H1 (cell line): ENCODE measurements around the gene SNX24. TPM values are rescaled to one million over a fixed set of nuclear protein-coding genes. Genes with fewer than 3 reads are reported as not detected.

Experiments used
- CTCF ChIA-PET: fragments of 300-600 bp; sonication (Branson Sonifier 250); formaldehyde crosslinking; loops from one replicate; lab custom pipeline; 2021; ENCODE audit not compliant: partially characterized antibody; lab: Charles Lee
- POLR2A ChIA-PET: fragments of 300-600 bp; sonication (Branson Sonifier 250); formaldehyde crosslinking; loops from one replicate; lab custom pipeline; 2021; ENCODE audit warnings: inconsistent platforms; ENCODE audit not compliant: partially characterized antibody; lab: Charles Lee
- DNase-seq, 2 experiments: peaks; one replicate each; pipeline versions ENCODE4 v3.0.0 to v3.0.0-alpha.2; 2010 to 2022; ENCODE audit warnings: low spot score in 2 of 2, low read depth in 1 of 2, mixed read lengths in 1 of 2
- FAIRE-seq: peaks from 2 replicates; lab custom pipeline; 2011; peaks lifted over from hg19 to GRCh38; lab: Jason Lieb, UNC
- H2AFZ ChIP-seq: 2 replicates; pipeline ENCODE4 v1.8.1; 2012; ENCODE audit warnings: low read length, inconsistent platforms
- H2AK5ac ChIP-seq: 2 replicates; pipeline ENCODE4 v1.6.1; 2013; ENCODE audit warnings: low read depth, low read length
- H2BK120ac ChIP-seq: replicated peaks from 2 replicates; pipeline ENCODE3; 2013; ENCODE audit warnings: low read depth, low read length, inconsistent platforms
- H2BK12ac ChIP-seq: 2 replicates; pipeline ENCODE4 v1.6.1; 2013; ENCODE audit warnings: low read depth, low read length
- H2BK15ac ChIP-seq: 2 replicates; pipeline ENCODE4 v1.6.1; 2013; ENCODE audit warnings: low read length
- H2BK20ac ChIP-seq: 2 replicates; pipeline ENCODE4 v1.6.1; 2013; ENCODE audit warnings: low read length
- H2BK5ac ChIP-seq: 2 replicates; pipeline ENCODE4 v1.6.1; 2013; ENCODE audit warnings: low read depth, low read length
- H3K14ac ChIP-seq: 2 replicates; pipeline ENCODE4 v1.6.1; 2013; ENCODE audit warnings: inconsistent platforms; ENCODE audit not compliant: insufficient read length
- H3K18ac ChIP-seq: 2 replicates; pipeline ENCODE4 v1.6.1; 2013; ENCODE audit warnings: low read length; ENCODE audit errors: extremely low read depth
- H3K23ac ChIP-seq: 2 replicates; pipeline ENCODE4 v1.6.1; 2013; ENCODE audit warnings: inconsistent platforms; ENCODE audit not compliant: insufficient read length
- H3K23me2 ChIP-seq: 2 replicates; pipeline ENCODE4 v1.6.1; 2013; ENCODE audit warnings: low read depth, low read length
- H3K27ac ChIP-seq: 2 replicates; pipeline ENCODE4 v1.6.1; 2011; ENCODE audit warnings: low read depth, low read length, inconsistent platforms
- H3K27me3 ChIP-seq, 4 experiments: replicated peaks in 1 of 4; 1 replicate in 1 of 4; 2 replicates in 3 of 4; pipeline versions ENCODE4 v1.6.1 to v1.8.1; 2011 to 2013; ENCODE audit warnings: low read length in 3 of 4, mild to moderate bottlenecking in 3 of 4, inconsistent platforms in 2 of 4, mixed read lengths in 2 of 4, moderate library complexity in 1 of 4; ENCODE audit not compliant: control insufficient read depth in 3 of 4, insufficient read depth in 3 of 4; ENCODE audit errors: extremely low read depth in 1 of 4
- H3K36me3 ChIP-seq, 4 experiments: 2 replicates each; pipeline versions ENCODE4 v1.6.1 to v1.8.1; 2011 to 2013; ENCODE audit warnings: mild to moderate bottlenecking in 4 of 4, low read length in 3 of 4, moderate library complexity in 2 of 4, control low read depth in 1 of 4, inconsistent platforms in 1 of 4; ENCODE audit not compliant: insufficient read depth in 4 of 4, control insufficient read depth in 2 of 4
- H3K4ac ChIP-seq: replicated peaks from 2 replicates; pipeline ENCODE3; 2013; ENCODE audit warnings: low read length, low read depth, mixed read lengths, inconsistent platforms; ENCODE audit not compliant: insufficient read length
- H3K4me1 ChIP-seq, 4 experiments: replicated peaks in 1 of 4; 1 replicate in 1 of 4; 2 replicates in 3 of 4; pipeline versions ENCODE4 v1.6.1 to v1.8.1; 2011 to 2013; ENCODE audit warnings: low read length in 3 of 4, inconsistent platforms in 2 of 4, mixed read lengths in 1 of 4; ENCODE audit not compliant: insufficient read depth in 4 of 4, control insufficient read depth in 3 of 4
- H3K4me2 ChIP-seq, 2 experiments: 2 replicates each; pipeline versions ENCODE4 v1.6.1 to v1.8.1; 2011 to 2013; ENCODE audit warnings: low read depth in 2 of 2, low read length in 2 of 2, control low read depth in 1 of 2, inconsistent platforms in 1 of 2, mild to moderate bottlenecking in 1 of 2; ENCODE audit not compliant: insufficient read depth in 1 of 2
- H3K4me3 ChIP-seq, 4 experiments: fragments of 200-600, 300-600 bp in 1 of 4; sonication (generic), shearing (Covaris generic), sonication (Bioruptor Twin) in 1 of 4; 2 replicates each; pipeline versions ENCODE4 v1.5.1 to v1.8.1; 2011 to 2016; ENCODE audit warnings: low read length in 4 of 4, low read depth in 3 of 4, control low read depth in 2 of 4, inconsistent platforms in 2 of 4, mild to moderate bottlenecking in 2 of 4, mixed read lengths in 1 of 4, moderate library complexity in 1 of 4; ENCODE audit not compliant: insufficient read depth in 2 of 4; ENCODE audit errors: extremely low read depth in 1 of 4
- H3K56ac ChIP-seq: replicated peaks from 2 replicates; pipeline ENCODE3; 2013; ENCODE audit warnings: low read depth, mild to moderate bottlenecking, mixed read lengths, low read length, inconsistent platforms; ENCODE audit not compliant: insufficient read length
- H3K79me1 ChIP-seq: 2 replicates; pipeline ENCODE4 v1.6.1; 2013; ENCODE audit warnings: low read depth, low read length, control low read depth
- H3K79me2 ChIP-seq, 2 experiments: 2 replicates each; pipeline versions ENCODE4 v1.6.1 to v1.8.1; 2012 to 2013; ENCODE audit warnings: low read length in 2 of 2, mild to moderate bottlenecking in 2 of 2, inconsistent platforms in 1 of 2; ENCODE audit not compliant: insufficient read depth in 2 of 2, control insufficient read depth in 1 of 2
- H3K9ac ChIP-seq, 4 experiments: replicated peaks in 1 of 4; 1 replicate in 1 of 4; 2 replicates in 3 of 4; pipeline versions ENCODE4 v1.6.1 to v1.8.1; 2011 to 2013; ENCODE audit warnings: low read depth in 3 of 4, low read length in 3 of 4, control low read depth in 2 of 4, mild to moderate bottlenecking in 2 of 4, moderate library complexity in 2 of 4, inconsistent platforms in 1 of 4; ENCODE audit errors: extremely low read depth in 1 of 4
- H3K9me3 ChIP-seq, 2 experiments: 2 replicates each; pipeline versions ENCODE4 v1.6.1 to v1.8.1; 2012 to 2013; ENCODE audit warnings: mild to moderate bottlenecking in 2 of 2, moderate library complexity in 2 of 2, control low read depth in 1 of 2, inconsistent platforms in 1 of 2, low read depth in 1 of 2, low read length in 1 of 2, mixed read lengths in 1 of 2; ENCODE audit not compliant: insufficient read depth in 2 of 2
- H4K20me1 ChIP-seq, 2 experiments: replicated peaks in 1 of 2; 2 replicates each; pipeline versions ENCODE3 to v1.8.1; 2011 to 2013; ENCODE audit warnings: inconsistent platforms in 2 of 2, low read length in 2 of 2, mild to moderate bottlenecking in 1 of 2; ENCODE audit not compliant: insufficient read depth in 2 of 2, control insufficient read depth in 1 of 2
- H4K5ac ChIP-seq: 2 replicates; pipeline ENCODE4 v1.6.1; 2013; ENCODE audit warnings: low read length, low read depth, mixed read lengths, inconsistent platforms; ENCODE audit not compliant: insufficient read length
- H4K8ac ChIP-seq: 2 replicates; pipeline ENCODE4 v1.8.0; 2013; ENCODE audit warnings: mild to moderate bottlenecking, moderate library complexity, low read length, inconsistent platforms; ENCODE audit not compliant: insufficient read depth; ENCODE audit errors: extremely low read depth
- H4K91ac ChIP-seq: replicated peaks from 2 replicates; pipeline ENCODE3; 2013; ENCODE audit warnings: low read length, mixed read lengths, inconsistent platforms; ENCODE audit not compliant: insufficient read length
- BCL11A ChIP-seq, 2 experiments: IDR thresholded peaks; one replicate each; pipeline ENCODE4 v1.6.1; 2011; ENCODE audit warnings: low read depth in 2 of 2, low read length in 2 of 2, mild to moderate bottlenecking in 2 of 2
- CBX5 ChIP-seq: fragments of 300-800, 300-1000 bp; sonication (generic); IDR thresholded peaks from 2 replicates; pipeline ENCODE4 v1.7.1; 2016; ENCODE audit warnings: antibody characterized with exemption, low read length, low read depth
- CEBPB ChIP-seq: IDR thresholded peaks from 2 replicates; pipeline ENCODE4 v1.6.1; 2012; ENCODE audit warnings: low read depth, low read length
- CHD1 ChIP-seq: IDR thresholded peaks from 2 replicates; pipeline ENCODE4 v1.6.1; 2012; ENCODE audit warnings: low read depth, low read length, improper control_type of control experiment
- EZH2 ChIP-seq: fragments of 200-600 bp; sonication (generic); IDR thresholded peaks from 2 replicates; pipeline ENCODE4 v1.7.1; 2012; ENCODE audit warnings: low read depth, mild to moderate bottlenecking, moderate library complexity, low read length, inconsistent platforms; ENCODE audit not compliant: severe bottlenecking
- FOSL1 ChIP-seq: IDR thresholded peaks from 2 replicates; pipeline ENCODE4 v1.6.1; 2011; ENCODE audit warnings: mild to moderate bottlenecking, low read depth, low read length, moderate library complexity; ENCODE audit not compliant: insufficient read depth
- JUND ChIP-seq: IDR thresholded peaks from 2 replicates; pipeline ENCODE4 v1.6.1; 2011; ENCODE audit warnings: mild to moderate bottlenecking, improper control_type of control experiment, low read length
- KDM1A ChIP-seq: fragments of 200-600, 300-600 bp; sonication (generic); IDR thresholded peaks from 2 replicates; pipeline ENCODE4 v1.7.1; 2016; ENCODE audit warnings: mild to moderate bottlenecking, low read length, borderline replicate concordance
- MAFK ChIP-seq: IDR thresholded peaks from 2 replicates; pipeline ENCODE4 v1.6.1; 2012; ENCODE audit warnings: low read depth, mild to moderate bottlenecking, improper control_type of control experiment, low read length
- RAD21 ChIP-seq, 2 experiments: IDR thresholded peaks in 1 of 2; conservative IDR thresholded peaks in 1 of 2; 2 replicates each; pipeline ENCODE4 v1.6.1; 2011; ENCODE audit warnings: low read depth in 2 of 2, low read length in 2 of 2, improper control_type of control experiment in 1 of 2, inconsistent platforms in 1 of 2, mild to moderate bottlenecking in 1 of 2, moderate library complexity in 1 of 2
- RXRA ChIP-seq: IDR thresholded peaks from 2 replicates; pipeline ENCODE4 v1.6.1; 2011; ENCODE audit warnings: low read depth, mild to moderate bottlenecking, low read length, moderate library complexity; ENCODE audit not compliant: insufficient read depth
- SIRT6 ChIP-seq: IDR thresholded peaks from one replicate; pipeline ENCODE4 v1.7.1; 2012; ENCODE audit warnings: low read length, inconsistent platforms
- TCF12 ChIP-seq: IDR thresholded peaks from 2 replicates; pipeline ENCODE4 v1.6.1; 2011; ENCODE audit warnings: low read depth, mild to moderate bottlenecking, low read length
- WGBS, 2 experiments: shearing (Covaris generic) in 1 of 2; methylation state at CpG; one replicate each; pipeline versions ENCODE4 v1.1.6 to v1.1.7; 2013 to 2015; ENCODE audit warnings: low lambda C conversion rate in 2 of 2, mixed read lengths in 2 of 2, inconsistent platforms in 1 of 2, low coverage in 1 of 2, missing lambda C conversion rate in 1 of 2; ENCODE audit not compliant: insufficient replicate concordance in 2 of 2, insufficient coverage in 1 of 2, insufficient read length in 1 of 2; ENCODE audit errors: extremely low coverage in 1 of 2, missing lambda C conversion rate in 1 of 2; 5-methylcytosine and 5-hydroxymethylcytosine counted together
- polyA plus RNA-seq, 7 experiments: library from polyadenylated mRNA; depleted of rRNA in 3 of 7; stranded (reverse) in 5 of 7; unstranded in 2 of 7; fragments of >200 nt in 5 of 7; fragments of 200-250 nt in 2 of 7; gene quantifications; 1 replicate in 5 of 7; 2 replicates in 1 of 7; 4 replicates in 1 of 7; pipeline versions ENCODE4 v1.2.1 to v1.2.3, GENCODE V29; 2011 to 2013; ENCODE audit warnings: missing spikeins in 2 of 7, mixed read lengths in 2 of 7
- total RNA-seq: library from RNA; stranded (reverse); fragmentation: NEBNext Ultra II Directional; extraction: Animal tissue kit (Norgen Biotek cat#: 25700); gene quantifications from 2 replicates; pipeline ENCODE4 v1.2.1, GENCODE V29; 2021
- TF ChIP-seq, protein P1 (sequence below): IDR thresholded peaks from 2 replicates; pipeline ENCODE4 v1.6.1; 2011; ENCODE audit warnings: low read depth, mild to moderate bottlenecking, low read length; ENCODE audit not compliant: insufficient read depth

The SNX24 gene
- total and polyA plus RNA-seq, 2 of the 8 experiments (the other 6 are each of a cell fraction or from before 2014, with no cell fraction given): 7.3 to 14.3 TPM

DNA sequence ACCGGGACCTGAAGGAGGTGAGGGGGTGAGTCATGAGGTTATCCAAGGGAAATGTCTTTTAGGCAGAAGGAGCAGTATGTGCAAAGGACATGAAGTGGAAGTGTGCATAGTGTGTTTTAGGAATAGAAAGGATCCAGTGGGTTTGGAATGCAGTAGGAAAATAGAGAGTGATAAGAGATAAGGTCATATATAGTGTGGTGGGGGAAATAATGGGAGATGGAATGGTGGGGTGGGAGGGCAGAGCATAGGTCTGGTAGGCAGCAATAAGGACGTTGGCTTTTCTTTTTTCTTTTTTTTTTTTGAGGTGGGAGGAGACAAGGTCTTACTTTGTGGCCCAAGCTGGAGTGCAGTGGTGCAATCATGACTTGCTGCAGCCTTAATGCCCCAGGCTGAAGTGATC is 17.8 kb downstream of the SNX24 start:
- no peak overlapping the region for H3K56ac ChIP-seq
- no peak for TF ChIP-seq FOSL1
- TF ChIP-seq MAFK: no peak
- TF ChIP-seq, protein P1, sequence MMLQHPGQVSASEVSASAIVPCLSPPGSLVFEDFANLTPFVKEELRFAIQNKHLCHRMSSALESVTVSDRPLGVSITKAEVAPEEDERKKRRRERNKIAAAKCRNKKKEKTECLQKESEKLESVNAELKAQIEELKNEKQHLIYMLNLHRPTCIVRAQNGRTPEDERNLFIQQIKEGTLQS: no peak
- no peak for TF ChIP-seq CHD1
- TF ChIP-seq CEBPB: no peak
- TF ChIP-seq EZH2: no peak
- no peak for TF ChIP-seq KDM1A
- no peak for TF ChIP-seq SIRT6
- TF ChIP-seq RAD21 (IDR thresholded peaks at IDR 0.05 in 1 of 2, conservative IDR thresholded peaks at IDR 0.05 in 1 of 2; ENCODE audit: low read depth in 2 of 2, low read length in 2 of 2): no peak
- TF ChIP-seq BCL11A (IDR thresholded peaks at IDR 0.05; ENCODE audit: low read depth in 2 of 2, low read length in 2 of 2): no peak
- no peak for TF ChIP-seq TCF12
- TF ChIP-seq JUND: no peak
- TF ChIP-seq RXRA: no peak
- TF ChIP-seq CBX5: no peak

More for the DNA sequence above, 17.8 kb downstream of the SNX24 start:
- no peak overlapping the region for H2BK12ac ChIP-seq
- no peaks in the 10 kb centered on the region; a peak in 1 of 8 replicates for H3K36me3 ChIP-seq
- H4K5ac ChIP-seq: no peak overlapping the region
- H2BK120ac ChIP-seq: no peak overlapping the region
- DNase-seq (no peak), FAIRE-seq (no peak)
- peaks cover 0 to 3% (median 0%) of the 10 kb centered on the region in 4 experiments; a peak in 2 of 7 replicates for H3K4me1 ChIP-seq
- H3K27me3 ChIP-seq: no peaks in the 10 kb centered on the region
- ChIA-PET POLR2A (no interaction called here), CTCF (interaction anchor here (1.2 kb wide), 1 partner anchor 137 kb away, joined by 3 read pairs; no protein-coding TSS in a partner anchor)
- H2BK15ac ChIP-seq: no peak overlapping the region
- H2AFZ ChIP-seq: no peak overlapping the region
- no peak overlapping the region for H2BK5ac ChIP-seq
- 100% methylated on average over 1 of the region's 2 CpGs; no CpG with 5 or more reads in 1 of the 2 experiments for WGBS, 2 experiments
- no peaks in the 10 kb centered on the region for H3K9me3 ChIP-seq
- no peak overlapping the region for H4K8ac ChIP-seq
- no peak overlapping the region for H4K91ac ChIP-seq
- no peak overlapping the region for H3K23ac ChIP-seq
- peaks cover 2% of the 10 kb centered on the region; the same call in 1 of the 2 replicates for H3K23me2 ChIP-seq
- H3K4me3 ChIP-seq: no peak overlapping the region
- H3K14ac ChIP-seq: no peak overlapping the region
- no peaks in the 10 kb centered on the region for H3K79me1 ChIP-seq
- H3K9ac ChIP-seq: no peak overlapping the region
- no peak overlapping the region for H3K4me2 ChIP-seq
- H2AK5ac ChIP-seq: no peak overlapping the region
- H3K79me2 ChIP-seq: no peaks in the 10 kb centered on the region; a peak in 1 of 4 replicates
- H3K18ac ChIP-seq: no peak overlapping the region
- no peak overlapping the region for H3K27ac ChIP-seq
- H4K20me1 ChIP-seq: peaks cover 0 to 3% of the 10 kb centered on the region in 2 experiments
- 0 out of 2 replicates have a peak overlapping the region, but pooled peaks have one; percentile 72 for H2BK20ac ChIP-seq
- no peak overlapping the region for H3K4ac ChIP-seq
